ENCODE results near the gene PTPRK. TPM values are rescaled to one million over a fixed set of nuclear protein-coding genes. Genes with fewer than 3 reads are reported as not detected.

Gene PTPRK
- total and polyA plus RNA-seq, 2 donors (not counting 1 experiment from before 2014, with no cell fraction given), result 19.4 to 75.5 TPM

GRCh38 chr6:127941228-127941627, 579.2 kb downstream of the PTPRK start:
- Histone ChIP-seq H3K4me1 (ENCODE audit: control insufficient read depth, extremely low read depth, insufficient read depth, low read length) (no peaks in the 10 kb centered on the region), H3K27ac (ENCODE audit: insufficient read depth, low read length) (no peak overlapping the region), H3K27me3 (ENCODE audit: control insufficient read depth, insufficient read depth, low read length) (no peaks in the 10 kb centered on the region), H3K4me3 (replicated peaks in 1 of 4; ENCODE audit: control extremely low read depth in 1 of 4, insufficient read depth in 1 of 4, low read depth in 3 of 4, low read length in 4 of 4) (no peak overlapping the region), H3K4me2 (ENCODE audit: extremely low read depth, insufficient read depth, low read length) (no peak overlapping the region), H2AFZ (ENCODE audit: low read length) (no peak overlapping the region), H3K9ac (ENCODE audit: insufficient read depth, low read length) (no peak overlapping the region), H3K9me3 (ENCODE audit: control insufficient read depth, insufficient read depth, low read depth, low read length) (no peaks in the 10 kb centered on the region), H4K20me1 (ENCODE audit: control insufficient read depth, extremely low read depth, insufficient read depth, low read length) (no peaks in the 10 kb centered on the region), H3K79me2 (ENCODE audit: control insufficient read depth, insufficient read depth, low read length) (no peaks in the 10 kb centered on the region), H3K36me3 (ENCODE audit: control insufficient read depth, insufficient read depth, low read length) (no peaks in the 10 kb centered on the region)
- no peak for DNase-seq (ENCODE audit: low read depth in 2 of 2)
- no peak for TF ChIP-seq CTCF (conservative IDR thresholded peaks at IDR 0.05 in 1 of 2, IDR thresholded peaks at IDR 0.05 in 1 of 2; ENCODE audit: low read depth in 1 of 2, low read length in 2 of 2)
- no peak for TF ChIP-seq EZH2 (IDR thresholded peaks at IDR 0.05; ENCODE audit: low read length, missing control alignments)

- Histone ChIP-seq H3K9me3 (ENCODE audit: control insufficient read depth, insufficient read depth, low read depth, low read length) (no peaks in the 10 kb centered on the region), H3K79me2 (ENCODE audit: control insufficient read depth, insufficient read depth, low read length) (no peaks in the 10 kb centered on the region), H2AFZ (ENCODE audit: low read length) (peak overlapping the region; percentile 1), H3K27me3 (ENCODE audit: control insufficient read depth, insufficient read depth, low read length) (no peaks in the 10 kb centered on the region), H3K4me2 (ENCODE audit: extremely low read depth, insufficient read depth, low read length) (no peak overlapping the region), H4K20me1 (ENCODE audit: control insufficient read depth, extremely low read depth, insufficient read depth, low read length) (no peaks in the 10 kb centered on the region), H3K4me1 (ENCODE audit: control insufficient read depth, extremely low read depth, insufficient read depth, low read length) (no peaks in the 10 kb centered on the region), H3K27ac (ENCODE audit: insufficient read depth, low read length) (peak overlapping the region; percentile 40), H3K9ac (ENCODE audit: insufficient read depth, low read length) (no peak overlapping the region), H3K36me3 (ENCODE audit: control insufficient read depth, insufficient read depth, low read length) (no peaks in the 10 kb centered on the region), H3K4me3 (replicated peaks in 1 of 4; ENCODE audit: control extremely low read depth in 1 of 4, insufficient read depth in 1 of 4, low read depth in 3 of 4, low read length in 4 of 4) (no peak overlapping the region)
- TF ChIP-seq EZH2 (IDR thresholded peaks at IDR 0.05; ENCODE audit: low read length, missing control alignments), result no peak
- TF ChIP-seq CTCF (conservative IDR thresholded peaks at IDR 0.05 in 1 of 2, IDR thresholded peaks at IDR 0.05 in 1 of 2; ENCODE audit: low read depth in 1 of 2, low read length in 2 of 2), result no peak
- DNase-seq (ENCODE audit: low read depth in 2 of 2), result peak; percentile 4 to 20
Observed at GRCh38 chr6:127939442-127940066, 580.8 kb downstream of the PTPRK start.

- H3K27ac ChIP-seq (ENCODE audit: insufficient read depth, low read length), result peak overlapping the region; percentile 40
- H3K79me2 ChIP-seq (ENCODE audit: control insufficient read depth, insufficient read depth, low read length), result no peaks in the 10 kb centered on the region
- no peak overlapping the region for H3K4me3 ChIP-seq (replicated peaks in 1 of 4; ENCODE audit: control extremely low read depth in 1 of 4, insufficient read depth in 1 of 4, low read depth in 3 of 4, low read length in 4 of 4)
- no peaks in the 10 kb centered on the region for H3K9me3 ChIP-seq (ENCODE audit: control insufficient read depth, insufficient read depth, low read depth, low read length)
- DNase-seq (ENCODE audit: low read depth in 2 of 2), result peak; percentile 55 to 68
- no peaks in the 10 kb centered on the region for H4K20me1 ChIP-seq (ENCODE audit: control insufficient read depth, extremely low read depth, insufficient read depth, low read length)
- no peak overlapping the region for H3K4me2 ChIP-seq (ENCODE audit: extremely low read depth, insufficient read depth, low read length)
- H3K36me3 ChIP-seq (ENCODE audit: control insufficient read depth, insufficient read depth, low read length), result no peaks in the 10 kb centered on the region
- no peaks in the 10 kb centered on the region for H3K27me3 ChIP-seq (ENCODE audit: control insufficient read depth, insufficient read depth, low read length)
- peak overlapping the region; percentile 24 for H2AFZ ChIP-seq (ENCODE audit: low read length)
- no peaks in the 10 kb centered on the region for H3K4me1 ChIP-seq (ENCODE audit: control insufficient read depth, extremely low read depth, insufficient read depth, low read length)
- TF ChIP-seq EZH2 (IDR thresholded peaks at IDR 0.05; ENCODE audit: low read length, missing control alignments), result no peak
- no peak for TF ChIP-seq CTCF (conservative IDR thresholded peaks at IDR 0.05 in 1 of 2, IDR thresholded peaks at IDR 0.05 in 1 of 2; ENCODE audit: low read depth in 1 of 2, low read length in 2 of 2)
- no peak overlapping the region for H3K9ac ChIP-seq (ENCODE audit: insufficient read depth, low read length)
Observed at GRCh38 chr6:127938701-127939100, 581.7 kb downstream of the PTPRK start.

All from fibroblast of lung (primary cell).